Measurements from ENCODE around the gene ADAMTSL3. TPM values are rescaled to one million over a fixed set of nuclear protein-coding genes. Genes with fewer than 3 reads are reported as not detected.

ADAMTSL3 gene
- total and polyA plus RNA-seq, 2 of the 8 experiments (the other 6 are each of a cell fraction or from before 2014, with no cell fraction given) = 0.35 to 1.4 TPM

DNA sequence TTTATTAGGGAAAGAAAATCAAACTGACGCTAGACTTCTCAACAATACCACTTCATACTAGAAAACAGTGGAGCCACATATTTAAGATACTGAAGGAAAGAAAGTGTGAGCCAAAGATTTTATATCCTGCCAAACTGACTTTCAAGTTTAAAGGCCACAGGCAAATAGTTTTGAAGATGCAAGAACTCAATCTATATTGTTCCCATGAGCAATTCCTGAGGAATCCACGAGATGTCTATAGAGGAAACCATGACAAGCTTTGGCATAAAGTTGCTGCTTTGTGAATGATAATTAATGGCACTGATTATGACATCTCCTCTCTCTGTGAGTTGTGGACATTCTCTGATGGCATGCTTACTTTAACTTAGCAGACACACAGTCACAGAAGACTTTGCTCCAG, 305.6 kb downstream of the ADAMTSL3 start:
- Histone ChIP-seq H4K91ac (replicated peaks; ENCODE audit: insufficient read length, low read length) (no peak overlapping the region), H3K56ac (replicated peaks; ENCODE audit: insufficient read length, low read depth, low read length) (no peak overlapping the region), H3K23ac (ENCODE audit: insufficient read length) (no peak overlapping the region), H3K27me3 (replicated peaks in 1 of 4; ENCODE audit: control insufficient read depth in 3 of 4, extremely low read depth in 1 of 4, insufficient read depth in 3 of 4, low read length in 3 of 4) (no peaks in the 10 kb centered on the region), H2BK15ac (ENCODE audit: low read length) (no peak overlapping the region), H3K14ac (ENCODE audit: insufficient read length) (no peak overlapping the region), H4K5ac (ENCODE audit: insufficient read length, low read depth, low read length) (no peak overlapping the region), H3K18ac (ENCODE audit: extremely low read depth, low read length) (no peak overlapping the region), H3K79me1 (ENCODE audit: low read depth, low read length) (no peaks in the 10 kb centered on the region), H2AFZ (ENCODE audit: low read length) (no peak overlapping the region), H4K8ac (ENCODE audit: extremely low read depth, insufficient read depth, low read length) (no peak overlapping the region), H2AK5ac (ENCODE audit: low read depth, low read length) (no peak overlapping the region), H3K27ac (ENCODE audit: low read depth, low read length) (no peak overlapping the region), H3K9me3 (ENCODE audit: insufficient read depth in 2 of 2, low read depth in 1 of 2, low read length in 1 of 2) (0 out of 4 replicates have a peak, but pooled peaks cover 0 to 3% of the 10 kb centered on the region in 2 experiments), H3K79me2 (ENCODE audit: control insufficient read depth in 1 of 2, insufficient read depth in 2 of 2, low read length in 2 of 2) (no peaks in the 10 kb centered on the region), H3K4me2 (ENCODE audit: insufficient read depth in 1 of 2, low read depth in 2 of 2, low read length in 2 of 2) (no peak overlapping the region), H3K9ac (replicated peaks in 1 of 4; ENCODE audit: extremely low read depth in 1 of 4, low read depth in 3 of 4, low read length in 3 of 4) (no peak overlapping the region), H3K36me3 (ENCODE audit: control insufficient read depth in 2 of 4, insufficient read depth in 4 of 4, low read length in 3 of 4) (no peaks in the 10 kb centered on the region), H3K4me1 (replicated peaks in 1 of 4; ENCODE audit: control insufficient read depth in 3 of 4, insufficient read depth in 4 of 4, low read length in 3 of 4) (peaks cover 0 to 4% (median 0%) of the 10 kb centered on the region in 4 experiments; a peak in 1 of 7 replicates), H4K20me1 (replicated peaks in 1 of 2; ENCODE audit: control insufficient read depth in 1 of 2, insufficient read depth in 2 of 2, low read length in 2 of 2) (no peaks in the 10 kb centered on the region), H3K4ac (replicated peaks; ENCODE audit: insufficient read length, low read depth, low read length) (no peak overlapping the region), H2BK120ac (replicated peaks; ENCODE audit: low read depth, low read length) (no peak overlapping the region), H2BK12ac (ENCODE audit: low read depth, low read length) (no peak overlapping the region), H3K23me2 (ENCODE audit: low read depth, low read length) (no peaks in the 10 kb centered on the region), H2BK5ac (ENCODE audit: low read depth, low read length) (no peak overlapping the region), H2BK20ac (ENCODE audit: low read length) (no peak overlapping the region), H3K4me3 (ENCODE audit: extremely low read depth in 1 of 4, insufficient read depth in 2 of 4, low read depth in 3 of 4, low read length in 4 of 4) (no peak overlapping the region)
- no peak for DNase-seq (ENCODE audit: low read depth in 1 of 2, low spot score in 2 of 2)
- no peak for FAIRE-seq
- WGBS, 2 experiments (ENCODE audit: extremely low coverage in 1 of 2, insufficient coverage in 1 of 2, insufficient read length in 1 of 2, insufficient replicate concordance in 2 of 2, low coverage in 1 of 2, low lambda C conversion rate in 2 of 2, missing lambda C conversion rate in 1 of 2) = 91% methylated on average over 2 of the region's 2 CpGs; no CpG with 5 or more reads in 1 of the 2 experiments
- ChIA-PET CTCF (ENCODE audit: partially characterized antibody) (interaction anchor here (1.2 kb wide), 1 partner anchor 15 kb away, joined by 3 read pairs; no protein-coding TSS in a partner anchor), POLR2A (ENCODE audit: partially characterized antibody) (no interaction called here)
- TF ChIP-seq KDM4A (IDR thresholded peaks at IDR 0.05; ENCODE audit: low read depth, low read length, severe bottlenecking) (no peak), EP300 (IDR thresholded peaks at IDR 0.05; ENCODE audit: borderline replicate concordance in 1 of 2, low read depth in 2 of 2, low read length in 2 of 2) (no peak)
- TF ChIP-seq, protein P1, sequence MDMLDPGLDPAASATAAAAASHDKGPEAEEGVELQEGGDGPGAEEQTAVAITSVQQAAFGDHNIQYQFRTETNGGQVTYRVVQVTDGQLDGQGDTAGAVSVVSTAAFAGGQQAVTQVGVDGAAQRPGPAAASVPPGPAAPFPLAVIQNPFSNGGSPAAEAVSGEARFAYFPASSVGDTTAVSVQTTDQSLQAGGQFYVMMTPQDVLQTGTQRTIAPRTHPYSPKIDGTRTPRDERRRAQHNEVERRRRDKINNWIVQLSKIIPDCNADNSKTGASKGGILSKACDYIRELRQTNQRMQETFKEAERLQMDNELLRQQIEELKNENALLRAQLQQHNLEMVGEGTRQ (IDR thresholded peaks at IDR 0.05; ENCODE audit: low read length) = no peak
- TF ChIP-seq, protein P2, sequence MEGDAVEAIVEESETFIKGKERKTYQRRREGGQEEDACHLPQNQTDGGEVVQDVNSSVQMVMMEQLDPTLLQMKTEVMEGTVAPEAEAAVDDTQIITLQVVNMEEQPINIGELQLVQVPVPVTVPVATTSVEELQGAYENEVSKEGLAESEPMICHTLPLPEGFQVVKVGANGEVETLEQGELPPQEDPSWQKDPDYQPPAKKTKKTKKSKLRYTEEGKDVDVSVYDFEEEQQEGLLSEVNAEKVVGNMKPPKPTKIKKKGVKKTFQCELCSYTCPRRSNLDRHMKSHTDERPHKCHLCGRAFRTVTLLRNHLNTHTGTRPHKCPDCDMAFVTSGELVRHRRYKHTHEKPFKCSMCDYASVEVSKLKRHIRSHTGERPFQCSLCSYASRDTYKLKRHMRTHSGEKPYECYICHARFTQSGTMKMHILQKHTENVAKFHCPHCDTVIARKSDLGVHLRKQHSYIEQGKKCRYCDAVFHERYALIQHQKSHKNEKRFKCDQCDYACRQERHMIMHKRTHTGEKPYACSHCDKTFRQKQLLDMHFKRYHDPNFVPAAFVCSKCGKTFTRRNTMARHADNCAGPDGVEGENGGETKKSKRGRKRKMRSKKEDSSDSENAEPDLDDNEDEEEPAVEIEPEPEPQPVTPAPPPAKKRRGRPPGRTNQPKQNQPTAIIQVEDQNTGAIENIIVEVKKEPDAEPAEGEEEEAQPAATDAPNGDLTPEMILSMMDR (IDR thresholded peaks at IDR 0.05; ENCODE audit: control extremely low read depth in 1 of 3, insufficient read depth in 1 of 3, low read depth in 1 of 3, low read length in 3 of 3) = no peak
